Fibroblast of skin of left quadriceps (primary cell): ENCODE data around the gene CBLN1.
A peak's percentile ranks its signal among the peaks of the same experiment; 100 is the strongest.

Experiments used
- DNase-seq, 2 experiments: peaks; one replicate each; pipeline ENCODE4 v3.0.0-alpha.2; 2013; ENCODE audit warnings: low read depth in 2 of 2

The CBLN1 gene

GRCh38 chr16:49281480-49281842 lies at the start of gene CBLN1:
Gene CBLN1, minus strand, starts transcription at chr16:49281838. Its CDS starts 373 bp downstream, at chr16:49281465.
- DNase-seq, result no peak

DNA sequence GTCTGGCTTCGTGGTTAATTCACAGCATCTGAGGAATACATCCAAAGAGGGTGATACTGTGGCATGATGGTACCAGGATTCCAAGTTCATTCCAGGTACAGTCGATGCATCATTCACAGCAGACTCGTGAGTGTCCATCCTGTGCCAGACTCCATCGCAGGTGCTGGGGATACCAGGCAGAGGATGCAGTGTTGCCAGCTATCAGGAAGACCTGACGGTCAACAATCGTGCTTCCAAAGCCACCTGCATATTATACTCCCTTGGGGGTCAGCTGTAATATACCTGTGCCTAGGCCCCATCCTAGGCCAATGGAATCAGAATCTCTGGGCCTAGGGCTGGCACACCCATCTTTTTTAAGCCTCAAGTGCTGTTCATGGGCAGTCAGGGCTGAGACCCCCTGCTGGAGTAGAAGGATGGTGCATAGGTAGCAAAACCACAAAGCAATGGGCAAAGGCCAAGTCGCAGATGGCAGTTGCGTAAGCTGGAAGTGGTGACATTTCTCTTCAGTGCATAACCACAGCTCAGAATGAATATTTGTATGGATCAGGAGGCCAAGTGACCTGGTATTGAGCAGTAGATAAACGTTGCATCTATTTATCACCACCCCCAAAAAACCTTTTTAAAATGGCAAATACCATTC lies 49.0 kb upstream of the CBLN1 start:
- DNase-seq, result no peak

DNA sequence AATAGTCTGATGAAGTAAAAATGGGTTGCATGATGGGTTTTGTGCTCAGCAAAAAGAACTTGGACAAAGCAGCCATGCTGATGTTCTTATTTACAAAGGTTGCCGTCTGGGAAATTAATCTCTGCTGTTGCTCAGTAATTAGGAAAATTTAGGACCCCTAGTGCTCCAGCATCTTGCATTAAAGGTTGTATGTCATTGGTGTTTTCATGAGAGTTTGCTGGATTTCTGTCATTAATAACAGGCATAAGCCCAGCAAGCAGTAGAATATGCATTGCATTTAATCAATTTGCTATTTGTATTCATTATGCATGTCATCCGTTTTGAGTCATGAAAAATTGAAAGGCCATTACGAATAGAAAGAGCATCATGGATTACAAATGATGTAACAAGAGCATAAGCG lies 46.7 kb upstream of the CBLN1 start:
- no peak for DNase-seq

DNA sequence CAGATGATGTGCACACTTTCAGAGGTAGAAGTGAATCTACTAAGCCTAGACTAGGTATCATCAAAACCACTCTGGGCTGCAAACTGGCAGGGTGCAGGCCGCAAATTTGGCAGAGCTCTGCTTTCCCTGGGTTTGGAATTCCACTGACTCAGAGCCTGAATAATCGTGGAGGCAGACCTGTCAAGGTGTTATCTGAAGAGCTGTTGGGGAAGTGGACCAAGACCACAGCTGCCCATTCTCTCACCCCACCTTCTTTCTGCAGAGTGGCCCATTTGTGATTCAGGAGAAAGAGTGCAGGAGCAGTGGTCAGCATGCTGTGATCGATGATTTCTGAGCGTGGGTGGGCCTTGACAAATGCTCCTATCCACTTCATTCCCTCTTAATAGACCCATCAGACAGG lies 45.8 kb upstream of the CBLN1 start:
- DNase-seq, result no peak

DNA sequence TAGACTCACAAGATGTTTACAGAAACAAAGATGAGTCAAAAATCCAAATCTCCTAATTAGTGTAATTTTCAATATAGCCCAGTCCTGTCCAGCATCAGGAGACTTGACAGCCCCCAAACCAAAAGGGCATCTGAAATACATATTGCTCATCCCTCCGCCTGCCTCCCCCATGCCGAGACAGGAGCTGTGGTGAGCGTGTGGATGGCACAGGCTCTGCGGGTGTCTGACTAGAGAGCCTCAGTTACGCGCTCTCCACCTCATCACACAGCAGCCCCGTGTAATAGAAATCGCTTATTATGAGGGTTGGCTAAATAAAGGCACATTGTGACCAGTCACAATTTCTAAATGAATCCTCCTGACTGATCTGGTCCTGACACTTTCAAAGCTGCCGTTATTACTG lies 43.1 kb upstream of the CBLN1 start:
- no peak for DNase-seq

- DNase-seq, result no peak
Observed at GRCh38 chr16:49315602-49316001, 34.0 kb upstream of the CBLN1 start.

DNA sequence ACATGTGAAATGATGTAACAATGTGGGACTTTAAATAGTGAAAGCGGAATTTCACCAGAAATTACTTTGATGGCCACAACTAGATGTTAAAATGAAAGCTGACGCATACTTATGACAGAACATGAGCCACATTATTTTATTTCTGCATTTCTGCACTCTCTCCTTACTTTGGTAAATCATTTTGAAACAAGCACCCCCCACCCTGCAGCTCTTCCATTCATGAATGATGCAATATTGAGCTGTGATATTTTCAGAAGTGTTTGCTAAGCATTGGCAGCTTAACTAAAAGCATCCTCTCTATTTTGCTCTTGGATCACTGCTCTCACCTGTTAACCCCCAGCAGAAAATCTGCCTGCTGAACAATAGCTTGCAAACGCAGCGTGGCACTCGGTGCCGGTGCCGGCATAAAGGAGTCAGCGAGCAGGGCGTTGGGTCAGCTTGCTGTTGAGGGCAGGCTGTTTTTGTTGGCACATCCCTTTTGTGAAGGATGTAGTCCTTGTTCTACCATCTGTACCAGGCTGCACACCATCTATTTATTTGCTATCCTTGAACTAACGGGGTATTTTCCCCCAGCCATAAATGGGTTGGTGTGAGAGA lies 30.8 kb upstream of the CBLN1 start:
- DNase-seq, result no peak

GRCh38 chr16:49311823-49312222 lies 30.2 kb upstream of the CBLN1 start:
- no peak for DNase-seq

DNA sequence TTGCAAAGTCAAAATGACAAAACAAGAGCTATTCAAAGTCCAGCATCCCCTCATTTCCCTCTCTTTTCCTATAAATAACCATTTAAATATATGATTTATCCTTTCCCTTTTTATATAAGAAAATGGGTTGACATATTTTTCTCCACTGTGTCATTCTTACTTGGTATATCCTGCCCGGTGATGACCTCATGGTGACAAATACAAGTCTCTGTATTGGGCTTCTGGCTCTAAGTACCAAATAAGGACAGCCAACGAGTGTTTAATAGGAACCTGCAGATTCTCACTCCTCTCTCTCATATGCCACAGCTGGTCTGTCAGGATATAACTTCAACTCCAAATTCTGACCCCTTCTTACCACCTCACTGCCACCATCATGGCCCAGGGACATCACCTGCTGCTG lies 25.5 kb upstream of the CBLN1 start:
- no peak for DNase-seq

DNA sequence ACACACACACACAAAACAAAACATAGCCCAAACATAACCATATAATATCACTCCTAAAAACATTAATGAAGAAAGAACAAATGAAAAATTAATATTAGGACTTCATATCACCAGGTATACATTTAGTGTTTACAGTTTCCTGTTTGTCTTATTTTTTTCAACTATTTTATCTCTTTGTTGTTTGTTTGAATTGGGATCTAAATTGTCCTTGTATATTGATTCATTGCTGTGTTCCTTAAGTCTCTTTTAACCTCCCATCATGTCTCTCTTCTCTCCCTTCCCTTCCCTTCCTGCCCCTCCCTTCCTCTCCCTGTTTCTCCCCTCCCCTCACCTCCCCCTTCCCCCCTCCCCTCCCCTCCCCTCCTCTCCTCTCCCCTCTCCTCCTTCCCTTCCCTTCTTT lies 23.8 kb upstream of the CBLN1 start:
- no peak for DNase-seq

GRCh38 chr16:49292413-49292812 lies 10.8 kb upstream of the CBLN1 start:
- DNase-seq, result no peak

DNA sequence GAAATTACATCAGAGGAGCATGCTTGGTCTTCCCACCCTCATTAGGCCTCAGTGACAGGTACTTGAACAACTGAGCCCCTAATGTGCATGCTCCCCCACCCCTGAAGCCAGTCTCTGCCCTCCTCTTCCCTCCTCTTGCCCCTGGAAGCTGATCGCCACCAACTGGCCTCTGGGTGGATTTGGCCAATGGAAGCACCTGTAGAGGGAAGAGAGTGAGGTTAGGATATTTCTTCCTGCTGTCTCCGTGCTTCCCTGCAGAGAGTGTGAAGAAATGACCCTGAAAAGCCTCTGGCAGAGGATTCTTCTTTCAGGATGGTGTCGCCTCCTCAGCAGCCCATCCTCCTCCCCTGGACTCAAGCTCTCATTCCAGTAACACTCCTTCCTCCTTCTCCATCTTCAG lies 5.9 kb upstream of the CBLN1 start:
- no peak for DNase-seq

- DNase-seq, result no peak
Observed at GRCh38 chr16:49284962-49285361, 3.3 kb upstream of the CBLN1 start.

DNA sequence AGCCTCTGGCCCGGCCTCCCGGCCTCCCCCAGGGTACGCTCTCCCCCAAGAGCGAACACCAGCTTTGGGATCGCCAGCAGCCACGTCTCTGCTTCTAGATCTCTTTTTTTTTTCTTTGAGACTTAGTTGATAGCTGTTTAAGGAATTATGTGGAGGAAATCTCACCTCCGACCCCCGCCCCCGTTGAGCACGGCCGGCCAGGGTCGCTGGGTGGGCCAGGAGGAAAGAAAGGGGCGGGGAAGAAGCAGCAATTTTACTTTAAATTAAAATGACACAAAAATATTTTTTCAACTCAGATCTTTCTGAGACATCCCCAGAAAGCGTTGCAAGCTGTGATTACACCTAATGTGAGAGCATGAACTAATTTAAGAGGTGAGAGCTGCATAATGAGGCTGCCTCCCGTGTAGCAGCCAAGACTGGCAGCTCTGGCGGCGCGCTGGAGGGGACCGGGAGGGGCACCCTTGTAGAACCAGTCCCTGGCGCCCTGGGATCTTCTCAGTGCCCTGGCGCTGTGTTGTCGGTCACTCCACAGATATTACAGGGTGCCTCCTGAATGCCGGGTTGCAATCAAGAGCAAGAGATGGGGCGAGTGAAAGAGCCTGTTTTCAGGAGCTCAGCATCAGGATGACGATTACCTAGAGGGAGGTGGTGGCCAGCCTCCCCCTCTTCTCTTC lies 1.9 kb upstream of the CBLN1 start:
- no peak for DNase-seq

GRCh38 chr16:49282690-49283375 lies 1.2 kb upstream of the CBLN1 start:
- DNase-seq, result no peak

DNA sequence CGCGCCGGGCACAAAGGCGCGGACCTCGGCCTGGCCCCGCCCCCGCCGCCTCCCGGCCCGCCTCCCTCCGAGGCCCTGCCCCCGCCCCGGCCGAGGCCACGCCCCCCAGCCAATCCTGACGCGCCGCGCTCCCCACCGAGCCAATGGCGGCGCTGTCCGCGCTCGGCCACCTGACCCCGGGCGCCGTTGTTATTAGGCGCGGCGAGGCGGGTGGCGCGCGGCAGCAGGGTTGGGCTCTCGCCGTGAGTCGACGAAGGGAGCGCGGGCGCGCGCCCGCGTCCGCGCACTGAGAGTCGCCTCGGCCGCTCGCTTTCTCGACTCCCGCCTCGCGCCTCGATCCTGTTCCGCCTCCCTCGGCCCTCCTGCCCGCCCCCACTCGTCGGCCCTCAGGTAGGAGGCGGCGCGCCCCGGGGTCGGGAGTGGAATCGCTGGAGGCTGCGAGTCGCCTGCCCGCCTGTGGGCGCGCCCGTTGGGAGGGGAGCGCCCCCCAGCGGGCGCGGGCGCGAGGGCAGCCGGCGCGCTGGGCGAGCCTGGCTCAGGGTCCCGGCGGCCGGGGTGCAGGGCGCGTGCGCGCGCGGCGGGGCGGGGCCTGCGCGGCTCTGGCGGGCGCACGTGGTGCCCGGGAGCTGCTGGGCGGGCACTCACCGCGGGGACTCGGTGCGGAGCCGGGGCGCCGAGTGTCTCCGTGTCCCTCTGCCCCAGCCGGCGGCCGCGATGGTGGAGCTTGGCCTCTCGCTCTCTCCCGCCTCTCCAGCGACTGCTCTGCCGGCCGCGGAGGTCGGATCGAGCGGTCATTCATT lies 405 bp upstream of the CBLN1 start:
- peak; percentile 3 to 20 for DNase-seq

GRCh38 chr16:49280841-49281371 lies 732 bp downstream of the CBLN1 start:
- DNase-seq, result no peak

DNA sequence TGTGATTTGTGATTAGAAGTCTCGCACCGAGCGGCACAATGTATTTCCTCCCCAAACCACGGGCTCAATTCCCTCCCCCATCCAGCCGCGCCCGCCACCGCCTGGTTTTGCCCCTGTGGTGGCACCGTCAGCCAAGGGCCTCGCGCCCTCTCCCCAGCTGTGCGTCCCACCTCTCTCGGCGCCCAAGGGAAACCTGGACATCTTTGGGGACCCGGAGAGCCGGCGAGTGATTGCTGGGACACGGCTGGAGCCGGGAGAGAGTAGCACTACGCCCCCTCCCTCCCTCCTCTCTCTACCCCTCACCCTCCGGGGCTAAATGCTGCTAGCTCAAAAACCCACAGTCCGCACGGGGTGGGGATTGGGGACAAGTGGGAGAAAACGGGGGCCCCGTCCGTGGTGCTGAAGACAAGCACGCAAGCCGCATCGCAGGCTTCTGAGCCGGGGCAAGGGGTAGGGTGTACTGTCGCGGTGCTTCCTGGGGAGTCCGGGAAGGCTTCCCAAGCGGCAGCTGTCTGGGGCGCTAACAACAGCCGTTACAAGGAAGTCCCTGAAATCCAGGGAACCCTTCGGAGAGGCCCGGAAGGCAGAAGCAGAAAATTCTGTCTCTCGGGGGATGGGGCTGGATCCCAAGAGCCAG lies 1.4 kb downstream of the CBLN1 start:
- no peak for DNase-seq

- DNase-seq, result no peak
Observed at GRCh38 chr16:49278944-49279725, 2.5 kb downstream of the CBLN1 start.

DNA sequence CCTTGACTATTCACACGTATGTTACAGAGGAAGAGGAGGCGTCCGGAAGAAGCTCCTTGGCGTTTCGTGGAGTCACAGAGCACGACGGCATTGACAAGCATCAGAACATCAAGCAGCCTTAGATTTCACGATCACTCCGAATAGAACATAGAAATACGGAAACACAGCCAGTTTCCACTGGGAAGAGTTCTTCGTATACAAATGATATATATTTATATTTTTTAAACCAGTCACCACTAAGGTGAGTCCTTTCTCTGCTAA lies 3.1 kb downstream of the CBLN1 start:
- DNase-seq, result no peak
